OCI-LY3 (cell line): Measurements from ENCODE around the gene PRR7.
A peak's percentile ranks its signal among the peaks of the same experiment; 100 is the strongest.

Experiments used
- H2AFZ ChIP-seq: fragments of 200-600, 300-600 bp; shearing (Covaris generic); 2 replicates; pipeline ENCODE4 v1.6.0; 2014; ENCODE audit warnings: antibody characterized with exemption, low read depth, low read length
- H3K27ac ChIP-seq: fragments of 200-600, 300-600 bp; sonication (generic); 2 replicates; pipeline ENCODE4 v1.5.1; 2014; ENCODE audit warnings: mild to moderate bottlenecking, low read length, moderate library complexity, mixed read lengths
- H3K27me3 ChIP-seq: fragments of 200-600, 300-600 bp; sonication (generic); 2 replicates; pipeline ENCODE4 v1.6.1; 2014; ENCODE audit warnings: low read depth, low read length, mixed read lengths
- H3K36me3 ChIP-seq: fragments of 200-600, 300-600 bp; sonication (generic); replicated peaks from 2 replicates; pipeline ENCODE3; 2014; ENCODE audit warnings: low read depth, low read length, mixed read lengths
- H3K4me1 ChIP-seq: fragments of 300-600, 200-600 bp; sonication (generic); 2 replicates; pipeline ENCODE4 v1.6.1; 2014; ENCODE audit warnings: low read length, mixed read lengths
- H3K4me2 ChIP-seq: fragments of 200-600, 300-600 bp; sonication (generic); 2 replicates; pipeline ENCODE4 v1.6.1; 2014; ENCODE audit warnings: low read length, mixed read lengths
- H3K4me3 ChIP-seq: fragments of 300-600, 200-600 bp; sonication (generic); 2 replicates; pipeline ENCODE4 v1.5.1; 2014; ENCODE audit warnings: antibody characterized with exemption, mild to moderate bottlenecking, low read length, moderate library complexity
- H3K79me2 ChIP-seq: fragments of 300-600, 200-600 bp; shearing (Covaris generic); 2 replicates; pipeline ENCODE4 v1.6.1; 2014; ENCODE audit warnings: mild to moderate bottlenecking, low read length, mixed read lengths
- H3K9ac ChIP-seq: fragments of 300-600, 200-600 bp; shearing (Covaris generic); 2 replicates; pipeline ENCODE4 v1.6.0; 2014; ENCODE audit warnings: mild to moderate bottlenecking, low read length, moderate library complexity
- H3K9me3 ChIP-seq: fragments of 200-600, 300-600 bp; shearing (Covaris generic); 2 replicates; pipeline ENCODE4 v1.6.1; 2014; ENCODE audit warnings: low read length, mixed read lengths; ENCODE audit not compliant: insufficient read depth
- H4K20me1 ChIP-seq: fragments of 200-600, 300-600 bp; sonication (generic); 2 replicates; pipeline ENCODE4 v1.6.1; 2016; ENCODE audit warnings: low read length, mixed read lengths; ENCODE audit not compliant: insufficient read depth
- EZH2phosphoT487 ChIP-seq: fragments of 200-600 bp; shearing (Covaris generic); IDR thresholded peaks from 2 replicates; pipeline ENCODE4 v1.6.1; 2018; ENCODE audit warnings: antibody characterized with exemption, mixed run types, low read depth
- TF ChIP-seq, protein P1 (sequence below): fragments of 200-600, 300-600 bp; sonication (generic); IDR thresholded peaks from 2 replicates; pipeline ENCODE4 v1.5.1; 2014; ENCODE audit warnings: antibody characterized with exemption, low read length, low read depth

Gene PRR7

DNA sequence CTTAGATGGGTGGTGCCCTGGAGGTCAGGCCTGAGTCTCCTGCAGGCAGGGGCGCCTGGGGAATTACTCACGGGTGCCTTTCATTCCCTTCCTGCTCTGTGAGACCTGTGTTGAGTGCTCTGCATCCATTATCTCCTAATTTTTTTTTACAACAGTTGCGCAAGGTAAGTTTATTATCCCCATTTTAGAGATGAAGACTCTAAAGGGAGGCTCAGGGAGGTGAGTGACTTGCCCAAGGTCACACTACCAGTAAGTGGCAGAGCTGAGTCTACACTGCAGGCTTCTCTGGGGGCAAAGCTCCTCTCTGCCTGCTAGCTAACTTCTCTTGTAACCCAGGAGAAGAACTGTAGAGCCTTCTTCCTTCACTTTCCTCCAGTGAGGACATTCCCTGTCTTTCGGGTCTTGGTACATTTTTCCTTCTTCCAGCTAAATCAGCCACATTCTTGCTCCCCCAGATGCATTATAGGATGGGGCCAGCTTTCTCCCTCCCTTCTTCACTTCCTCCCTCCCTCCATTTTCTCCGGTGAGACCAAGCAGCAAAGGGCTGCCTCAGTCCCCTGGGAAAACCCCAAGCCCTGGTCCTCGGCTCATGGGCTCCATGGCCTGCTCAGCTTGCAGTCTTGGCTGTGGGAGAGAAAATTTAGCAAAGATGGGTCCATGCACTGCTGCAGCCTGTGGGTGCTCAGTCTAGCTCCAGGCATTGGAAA is 1.8 kb downstream of the PRR7 start:
- Histone ChIP-seq H3K79me2 (no peaks in the 10 kb centered on the region), H3K4me2 (peak overlapping the region; percentile 64), H3K4me1 (peaks cover 38% of the 10 kb centered on the region), H3K4me3 (no peak overlapping the region), H3K36me3 (no peaks in the 10 kb centered on the region), H3K27ac (no peak overlapping the region), H3K9me3 (no peaks in the 10 kb centered on the region), H3K9ac (no peak overlapping the region), H2AFZ (no peak overlapping the region), H3K27me3 (no peaks in the 10 kb centered on the region), H4K20me1 (peaks cover 8% of the 10 kb centered on the region)
- TF ChIP-seq EZH2phosphoT487 = no peak
- TF ChIP-seq, protein P1, sequence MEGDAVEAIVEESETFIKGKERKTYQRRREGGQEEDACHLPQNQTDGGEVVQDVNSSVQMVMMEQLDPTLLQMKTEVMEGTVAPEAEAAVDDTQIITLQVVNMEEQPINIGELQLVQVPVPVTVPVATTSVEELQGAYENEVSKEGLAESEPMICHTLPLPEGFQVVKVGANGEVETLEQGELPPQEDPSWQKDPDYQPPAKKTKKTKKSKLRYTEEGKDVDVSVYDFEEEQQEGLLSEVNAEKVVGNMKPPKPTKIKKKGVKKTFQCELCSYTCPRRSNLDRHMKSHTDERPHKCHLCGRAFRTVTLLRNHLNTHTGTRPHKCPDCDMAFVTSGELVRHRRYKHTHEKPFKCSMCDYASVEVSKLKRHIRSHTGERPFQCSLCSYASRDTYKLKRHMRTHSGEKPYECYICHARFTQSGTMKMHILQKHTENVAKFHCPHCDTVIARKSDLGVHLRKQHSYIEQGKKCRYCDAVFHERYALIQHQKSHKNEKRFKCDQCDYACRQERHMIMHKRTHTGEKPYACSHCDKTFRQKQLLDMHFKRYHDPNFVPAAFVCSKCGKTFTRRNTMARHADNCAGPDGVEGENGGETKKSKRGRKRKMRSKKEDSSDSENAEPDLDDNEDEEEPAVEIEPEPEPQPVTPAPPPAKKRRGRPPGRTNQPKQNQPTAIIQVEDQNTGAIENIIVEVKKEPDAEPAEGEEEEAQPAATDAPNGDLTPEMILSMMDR = no peak

DNA sequence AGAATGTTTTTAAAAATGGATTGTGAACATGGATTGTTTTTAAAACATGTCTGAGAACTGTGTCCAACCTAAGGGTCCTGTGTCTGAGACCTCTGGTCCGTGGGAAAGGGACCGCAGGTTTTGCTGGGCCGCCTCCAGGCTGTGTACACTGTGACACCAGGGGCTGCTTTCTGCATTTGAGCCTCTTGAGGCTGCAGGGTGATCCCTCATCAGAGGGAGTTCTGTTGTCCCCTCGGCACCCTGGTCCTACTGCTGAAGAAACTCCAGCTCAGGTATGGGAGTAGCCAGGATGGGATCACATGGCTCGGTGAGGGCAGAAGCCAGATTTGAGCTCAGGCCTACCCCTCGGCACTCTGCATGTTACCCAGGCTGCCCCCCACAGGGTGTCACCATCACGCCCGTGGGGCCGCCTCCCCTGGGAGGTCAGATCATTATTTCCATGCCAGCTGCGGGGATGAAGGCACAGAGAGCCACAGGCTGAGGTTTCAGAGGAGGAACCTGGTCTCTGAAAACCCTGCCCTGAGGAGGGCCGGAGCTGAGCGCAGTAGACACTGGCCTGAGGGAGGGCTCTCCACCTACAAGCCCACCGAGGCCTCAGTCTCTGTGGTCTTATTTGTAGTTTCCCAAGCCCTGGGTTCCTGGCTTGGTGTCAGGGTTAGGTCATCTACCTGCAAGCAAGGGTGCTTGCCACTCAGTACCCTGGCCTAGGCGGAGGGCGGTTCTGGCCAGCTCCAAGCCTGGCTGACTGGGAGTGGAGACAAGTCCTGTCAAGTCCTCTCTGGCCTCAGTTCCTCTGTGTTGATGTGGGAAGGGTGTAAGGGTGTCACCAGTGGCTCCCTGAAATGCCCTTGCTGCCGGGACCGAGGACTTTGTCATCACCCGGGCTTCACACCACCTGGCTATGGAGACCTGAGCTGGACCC is 2.8 kb downstream of the PRR7 start:
- H3K4me3 ChIP-seq = no peak overlapping the region
- no peak overlapping the region for H3K9ac ChIP-seq
- H3K36me3 ChIP-seq = no peaks in the 10 kb centered on the region
- no peak overlapping the region for H2AFZ ChIP-seq
- peaks cover 44% of the 10 kb centered on the region for H3K4me1 ChIP-seq
- H3K9me3 ChIP-seq = no peaks in the 10 kb centered on the region
- H4K20me1 ChIP-seq = peaks cover 13% of the 10 kb centered on the region
- H3K27me3 ChIP-seq = no peaks in the 10 kb centered on the region
- TF ChIP-seq, protein P1 = no peak
- no peak for TF ChIP-seq EZH2phosphoT487
- no peak overlapping the region for H3K27ac ChIP-seq
- no peak overlapping the region for H3K4me2 ChIP-seq
- H3K79me2 ChIP-seq = no peaks in the 10 kb centered on the region

DNA sequence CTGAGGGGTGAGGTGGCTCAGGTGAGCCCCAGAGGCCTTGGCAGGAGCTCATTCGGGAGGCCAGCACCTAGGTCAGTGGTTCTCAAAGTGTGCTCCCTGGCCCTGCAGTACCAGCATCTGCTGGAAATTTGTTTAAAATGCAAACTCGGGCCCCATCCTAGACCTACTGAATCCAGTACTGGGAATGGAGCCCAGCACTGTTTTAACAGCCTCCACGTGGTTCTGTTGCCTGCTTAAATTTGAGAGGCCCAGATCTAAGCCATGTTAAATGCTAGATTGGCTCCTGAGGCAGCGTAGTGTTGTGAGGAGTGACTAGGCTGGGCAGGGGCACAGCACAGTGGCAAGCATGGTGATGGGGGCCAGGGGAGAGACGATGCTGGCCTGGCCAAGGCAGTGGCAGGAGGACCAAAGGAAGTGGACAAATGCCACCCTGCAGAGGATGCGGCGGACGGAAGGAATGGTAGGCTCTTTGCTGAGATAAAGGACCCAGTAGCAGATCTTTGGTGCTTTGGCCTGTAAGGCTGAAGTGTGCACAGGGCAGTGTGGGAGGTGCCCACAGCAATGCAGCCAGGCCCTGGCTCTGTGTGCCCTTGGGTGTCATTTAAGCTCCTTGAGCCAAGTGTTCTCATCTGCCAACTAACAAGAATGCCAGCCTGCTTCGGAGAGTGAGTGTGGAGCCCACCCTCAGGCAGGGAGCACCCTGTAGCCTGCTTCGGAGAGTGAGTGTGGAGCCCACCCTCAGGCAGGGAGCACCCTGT is 4.2 kb downstream of the PRR7 start:
- Histone ChIP-seq H3K4me2 (no peak overlapping the region), H2AFZ (no peak overlapping the region), H3K4me3 (no peak overlapping the region), H3K27me3 (no peaks in the 10 kb centered on the region), H3K9ac (no peak overlapping the region), H3K9me3 (no peaks in the 10 kb centered on the region), H3K79me2 (no peaks in the 10 kb centered on the region), H3K36me3 (no peaks in the 10 kb centered on the region), H3K4me1 (peaks cover 29% of the 10 kb centered on the region), H4K20me1 (peaks cover 13% of the 10 kb centered on the region), H3K27ac (no peak overlapping the region)
- TF ChIP-seq EZH2phosphoT487 = no peak
- TF ChIP-seq, protein P1 = no peak
